Measurements from ENCODE around the gene FAM135A.
"Not testable (repeated sequence)": the region's sequence is repeated elsewhere in the genome, so short reads cannot be mapped to it uniquely, and the experiment has no call there.

The FAM135A gene

DNA sequence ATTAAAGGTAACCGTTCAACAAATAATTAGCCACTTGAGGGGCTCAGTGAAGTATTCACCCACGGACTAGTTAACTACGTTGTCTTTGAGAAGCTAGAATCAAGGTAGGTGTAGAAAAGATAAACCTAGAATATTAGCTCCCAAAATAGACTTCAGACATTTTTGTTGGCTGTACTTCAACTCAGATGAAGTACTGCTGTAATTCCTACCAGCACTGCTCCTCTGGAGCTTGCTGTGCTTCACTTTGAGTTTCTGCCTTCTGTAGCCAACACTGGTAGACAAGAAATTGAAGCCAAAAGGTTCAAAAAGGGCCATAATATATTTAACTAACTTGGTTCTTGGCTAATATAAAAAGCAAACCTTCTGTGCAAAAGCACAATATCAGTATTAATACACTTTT, 134.6 kb downstream of the FAM135A start:
- H2AFZ ChIP-seq (ENCODE audit: low read length), result no peak overlapping the region
- H3K4me3 ChIP-seq (ENCODE audit: low read length), result no peak overlapping the region
- H3K9me2 ChIP-seq (replicated peaks; ENCODE audit: insufficient read depth, low read length), result no peaks in the 10 kb centered on the region
- H3K79me2 ChIP-seq (ENCODE audit: low read length), result no peaks in the 10 kb centered on the region
- no peaks in the 10 kb centered on the region for H4K20me1 ChIP-seq (ENCODE audit: insufficient read depth, low read length)
- H3K4me2 ChIP-seq (ENCODE audit: low read depth, low read length), result no peak overlapping the region
- no peak overlapping the region for H3K9ac ChIP-seq (ENCODE audit: low read length)
- no peaks in the 10 kb centered on the region for H3K4me1 ChIP-seq (ENCODE audit: low read length)
- H3K36me3 ChIP-seq (replicated peaks; ENCODE audit: insufficient read depth, low read length), result no peaks in the 10 kb centered on the region
- DNase-seq, result no peak
- no peaks in the 10 kb centered on the region for H3K27me3 ChIP-seq (replicated peaks; ENCODE audit: insufficient read depth, low read length)
- TF ChIP-seq CTCF (IDR thresholded peaks at IDR 0.05; ENCODE audit: low read length), result no peak
- no peak for TF ChIP-seq EZH2phosphoT487 (IDR thresholded peaks at IDR 0.05; ENCODE audit: low read length)
- TF ChIP-seq EZH2 (optimal IDR thresholded peaks at IDR 0.05; ENCODE audit: low read depth, low read length), result no peak
- no peaks in the 10 kb centered on the region for H3F3A ChIP-seq (ENCODE audit: insufficient read depth, low read length)
- no peaks in the 10 kb centered on the region for H3K9me3 ChIP-seq (replicated peaks; ENCODE audit: insufficient read depth, low read length)
- no peak overlapping the region for H3K27ac ChIP-seq (ENCODE audit: low read length)

DNA sequence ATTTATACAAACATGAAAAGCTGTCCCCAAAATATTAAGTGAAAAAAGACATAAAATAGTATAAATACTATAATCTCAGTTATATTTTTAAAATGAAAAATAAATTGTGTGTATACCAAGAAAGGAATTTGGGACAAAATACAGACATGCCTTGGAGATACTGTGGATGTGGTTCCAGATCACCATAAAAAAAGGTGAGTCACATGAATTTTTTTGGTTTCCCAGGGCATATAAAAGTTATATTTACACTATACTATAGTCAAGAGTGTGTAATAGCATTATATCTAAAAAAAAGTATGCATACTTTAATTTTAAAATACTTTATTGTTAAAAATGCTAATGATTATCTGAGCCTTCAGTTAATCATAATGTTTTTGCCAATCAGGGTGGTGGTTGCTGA, 136.0 kb downstream of the FAM135A start:
- Histone ChIP-seq H3K4me3 (ENCODE audit: low read length) (no peak overlapping the region), H3K27me3 (replicated peaks; ENCODE audit: insufficient read depth, low read length) (no peaks in the 10 kb centered on the region), H3K27ac (ENCODE audit: low read length) (no peak overlapping the region), H2AFZ (ENCODE audit: low read length) (no peak overlapping the region), H3K9me3 (replicated peaks; ENCODE audit: insufficient read depth, low read length) (no peaks in the 10 kb centered on the region), H3K9ac (ENCODE audit: low read length) (no peak overlapping the region), H3K9me2 (replicated peaks; ENCODE audit: insufficient read depth, low read length) (no peaks in the 10 kb centered on the region), H3K36me3 (replicated peaks; ENCODE audit: insufficient read depth, low read length) (no peaks in the 10 kb centered on the region), H3F3A (ENCODE audit: insufficient read depth, low read length) (no peaks in the 10 kb centered on the region), H4K20me1 (ENCODE audit: insufficient read depth, low read length) (no peaks in the 10 kb centered on the region), H3K79me2 (ENCODE audit: low read length) (no peaks in the 10 kb centered on the region), H3K4me1 (ENCODE audit: low read length) (no peaks in the 10 kb centered on the region), H3K4me2 (ENCODE audit: low read depth, low read length) (no peak overlapping the region)
- DNase-seq, result no peak
- TF ChIP-seq EZH2 (optimal IDR thresholded peaks at IDR 0.05; ENCODE audit: low read depth, low read length), result no peak
- no peak for TF ChIP-seq CTCF (IDR thresholded peaks at IDR 0.05; ENCODE audit: low read length)
- no peak for TF ChIP-seq EZH2phosphoT487 (IDR thresholded peaks at IDR 0.05; ENCODE audit: low read length)

DNA sequence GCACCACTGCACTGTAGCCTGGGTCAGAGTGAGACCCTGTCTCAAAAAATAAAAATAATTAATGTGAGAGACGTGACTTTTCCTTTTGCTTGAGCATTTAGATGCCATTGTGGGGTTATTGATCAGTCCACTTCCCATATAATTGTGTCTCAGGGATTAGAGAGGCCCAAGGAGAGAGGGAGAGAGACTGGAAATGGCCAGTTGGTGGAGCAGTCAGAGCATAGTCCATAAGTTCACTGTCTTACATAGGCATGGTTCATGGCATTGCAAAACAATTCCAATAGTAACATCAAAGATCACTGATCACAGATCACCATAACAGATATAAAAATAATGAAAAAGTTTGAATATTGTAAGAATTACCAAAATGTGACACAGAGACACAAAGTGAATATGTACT, 138.3 kb downstream of the FAM135A start:
- H3K4me2 ChIP-seq (ENCODE audit: low read depth, low read length), result no peak overlapping the region
- no peak overlapping the region for H3K9ac ChIP-seq (ENCODE audit: low read length)
- no peaks in the 10 kb centered on the region for H4K20me1 ChIP-seq (ENCODE audit: insufficient read depth, low read length)
- H3K36me3 ChIP-seq (replicated peaks; ENCODE audit: insufficient read depth, low read length), result no peaks in the 10 kb centered on the region
- H3K27ac ChIP-seq (ENCODE audit: low read length), result no peak overlapping the region
- H3K4me1 ChIP-seq (ENCODE audit: low read length), result no peaks in the 10 kb centered on the region
- DNase-seq, result no peak
- H3K27me3 ChIP-seq (replicated peaks; ENCODE audit: insufficient read depth, low read length), result no peaks in the 10 kb centered on the region
- no peak overlapping the region for H2AFZ ChIP-seq (ENCODE audit: low read length)
- no peak overlapping the region for H3K4me3 ChIP-seq (ENCODE audit: low read length)
- no peaks in the 10 kb centered on the region for H3K79me2 ChIP-seq (ENCODE audit: low read length)
- no peaks in the 10 kb centered on the region for H3K9me3 ChIP-seq (replicated peaks; ENCODE audit: insufficient read depth, low read length)
- no peak for TF ChIP-seq EZH2phosphoT487 (IDR thresholded peaks at IDR 0.05; ENCODE audit: low read length)
- TF ChIP-seq EZH2 (optimal IDR thresholded peaks at IDR 0.05; ENCODE audit: low read depth, low read length), result no peak
- no peak for TF ChIP-seq CTCF (IDR thresholded peaks at IDR 0.05; ENCODE audit: low read length)
- H3K9me2 ChIP-seq (replicated peaks; ENCODE audit: insufficient read depth, low read length), result no peaks in the 10 kb centered on the region
- no peaks in the 10 kb centered on the region for H3F3A ChIP-seq (ENCODE audit: insufficient read depth, low read length)

DNA sequence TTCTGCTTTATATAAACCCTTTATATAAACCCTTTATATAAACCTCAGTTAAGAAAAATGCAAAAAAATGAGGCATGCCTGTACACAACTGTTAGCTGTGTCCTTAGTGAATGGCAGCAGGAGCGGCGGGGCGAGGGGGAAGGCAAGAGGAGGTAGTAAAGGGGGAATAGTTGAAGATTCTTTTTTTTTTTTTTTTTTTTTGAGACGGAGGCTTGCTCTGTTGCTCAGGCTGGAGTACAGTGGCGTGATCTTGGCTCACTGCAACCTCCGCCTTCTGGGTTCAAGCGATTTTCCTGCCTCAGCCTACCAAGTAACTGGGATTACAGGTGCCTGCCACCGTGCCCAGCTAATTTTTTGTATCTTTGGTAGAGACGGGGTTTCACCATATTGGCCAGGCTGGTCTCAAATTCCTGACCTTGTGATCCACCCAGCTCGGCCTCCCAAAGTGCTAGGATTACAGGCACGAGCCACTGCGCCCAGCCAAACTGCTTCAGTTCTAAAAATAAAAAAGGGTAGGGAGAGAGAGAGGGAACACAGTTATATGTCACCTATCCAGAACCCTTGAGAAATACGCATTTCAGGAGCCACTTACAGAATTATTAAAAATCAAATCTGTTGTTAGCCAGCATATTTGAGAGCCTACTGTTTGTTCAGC, 139.1 kb downstream of the FAM135A start:
- H3K4me1 ChIP-seq (ENCODE audit: low read length); H3K9ac ChIP-seq (ENCODE audit: low read length); H3K9me2 ChIP-seq (replicated peaks; ENCODE audit: insufficient read depth, low read length): not testable (repeated sequence)

More for the DNA sequence above, 139.1 kb downstream of the FAM135A start:
- H3K27ac ChIP-seq (ENCODE audit: low read length); H3K36me3 ChIP-seq (replicated peaks; ENCODE audit: insufficient read depth, low read length); DNase-seq; H3K79me2 ChIP-seq (ENCODE audit: low read length); H4K20me1 ChIP-seq (ENCODE audit: insufficient read depth, low read length); H3K4me3 ChIP-seq (ENCODE audit: low read length); H2AFZ ChIP-seq (ENCODE audit: low read length); H3K27me3 ChIP-seq (replicated peaks; ENCODE audit: insufficient read depth, low read length); H3F3A ChIP-seq (ENCODE audit: insufficient read depth, low read length); H3K4me2 ChIP-seq (ENCODE audit: low read depth, low read length); H3K9me3 ChIP-seq (replicated peaks; ENCODE audit: insufficient read depth, low read length): not testable (repeated sequence)
